HuH-7.5 (cell line): ENCODE data around the gene FNTB.

Experiments used
- DNase-seq: peaks from one replicate; pipeline ENCODE4 v3.0.0; 2011; ENCODE audit warnings: low spot score

The FNTB gene

GRCh38 chr14:64953310-64953654 is 33.4 kb upstream of the FNTB start:
- DNase-seq = no peak

DNA sequence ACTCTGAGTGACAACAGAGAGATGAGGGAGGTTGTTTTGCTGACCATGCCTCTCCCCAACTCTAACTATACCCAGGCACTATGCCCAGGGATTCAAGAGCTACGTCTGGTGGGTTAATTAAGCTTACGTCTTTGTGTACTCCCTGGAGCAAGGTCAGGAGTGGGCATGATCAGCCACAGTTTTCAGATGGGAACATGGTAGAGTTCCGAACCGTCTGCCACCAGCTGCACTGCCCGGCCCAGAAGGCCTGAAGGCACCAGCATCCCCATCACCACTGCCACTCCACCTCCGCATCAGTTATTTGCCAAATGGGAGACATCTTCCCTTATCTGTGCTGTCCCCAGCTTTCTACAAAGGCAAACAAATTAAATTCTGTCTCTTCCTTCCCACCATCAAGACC is 33.0 kb upstream of the FNTB start:
- DNase-seq = no peak

DNA sequence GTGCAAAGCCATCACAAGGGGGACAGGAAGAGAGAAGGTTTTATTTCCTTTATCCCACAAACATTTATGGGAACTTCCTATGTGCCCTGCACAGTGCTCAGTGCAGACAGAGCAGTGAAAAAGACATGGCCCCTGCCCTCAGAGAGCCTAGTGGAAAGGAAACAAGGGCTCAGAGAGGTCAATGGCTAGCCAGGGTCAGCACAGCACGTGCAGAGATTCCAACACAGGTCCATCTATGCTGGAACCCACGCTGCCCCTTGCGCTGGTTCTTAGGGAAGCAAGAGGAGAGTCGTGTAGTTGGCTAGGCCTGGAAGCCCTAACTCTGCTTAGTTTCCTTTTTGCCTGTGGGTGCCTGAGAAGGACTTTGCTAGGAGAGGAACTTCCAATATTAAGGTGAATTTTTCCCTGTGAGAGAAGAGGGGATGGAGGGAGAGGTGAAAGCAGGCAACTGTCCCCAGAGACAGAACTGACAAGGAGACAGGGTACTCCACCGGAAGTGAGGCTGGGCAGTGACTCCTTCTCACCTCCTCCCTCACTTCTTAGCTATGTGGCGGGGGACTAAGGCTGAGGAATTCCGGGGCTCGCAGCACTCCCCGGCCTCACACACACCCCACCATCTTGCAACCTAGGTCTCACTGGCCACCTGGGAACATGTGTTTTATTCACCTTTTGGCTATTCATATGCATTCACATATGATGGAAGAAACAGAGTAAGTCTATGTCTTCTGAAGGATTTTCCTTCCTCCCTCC is 32.0 kb upstream of the FNTB start:
- no peak for DNase-seq

DNA sequence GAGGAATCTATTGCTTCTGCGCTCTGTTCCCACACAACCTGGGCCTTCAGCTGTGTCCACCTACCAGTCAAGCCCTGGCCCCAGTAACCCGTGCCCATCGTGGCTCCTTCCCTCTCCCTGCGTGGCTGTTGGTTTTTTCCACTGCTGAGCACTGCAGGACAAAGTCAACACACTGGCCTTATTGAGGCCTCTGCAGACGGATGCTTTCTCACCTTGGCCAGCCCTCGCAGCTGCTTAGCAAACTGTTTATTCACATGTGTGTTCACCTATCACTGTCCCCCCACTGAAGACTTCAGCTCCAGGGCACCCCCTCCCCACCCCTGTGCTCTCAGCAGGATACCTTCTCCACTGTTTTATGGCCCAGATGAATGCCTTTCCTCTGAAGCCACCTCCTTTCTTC is 31.4 kb upstream of the FNTB start:
- no peak for DNase-seq

DNA sequence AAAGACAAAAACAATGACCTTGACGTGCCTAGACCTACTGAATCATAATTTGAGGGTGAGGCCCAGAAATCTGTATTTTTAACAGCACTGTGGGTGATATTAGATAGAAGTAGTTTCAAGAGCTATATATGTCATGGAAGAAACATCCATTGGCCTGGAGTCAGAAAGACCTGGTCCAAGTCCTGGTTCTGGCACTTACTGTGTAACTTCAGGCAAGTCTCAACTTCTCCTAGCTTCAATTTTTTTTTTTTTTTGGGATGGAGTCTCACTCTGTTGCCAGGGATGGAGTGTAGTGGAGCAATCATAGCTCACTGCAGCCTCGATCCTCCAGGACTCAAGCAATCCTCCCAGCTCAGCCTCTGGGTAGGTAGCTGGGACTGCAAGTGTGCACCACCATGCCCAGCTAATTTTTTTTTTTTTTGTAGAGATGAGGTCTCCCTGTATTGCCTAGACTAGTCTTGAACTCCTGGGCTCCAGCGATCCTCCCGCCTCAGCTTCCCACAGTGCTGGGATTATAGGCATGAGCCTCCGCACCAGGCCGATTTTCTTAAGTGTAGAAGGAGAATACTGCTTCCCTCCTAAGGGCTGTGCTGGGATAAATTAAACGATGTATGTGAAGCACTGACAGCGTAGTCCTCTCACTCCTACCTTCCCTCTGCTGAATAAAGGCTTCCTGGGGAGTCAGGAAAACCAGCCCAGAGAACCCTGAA is 29.8 kb upstream of the FNTB start:
- DNase-seq = no peak

DNA sequence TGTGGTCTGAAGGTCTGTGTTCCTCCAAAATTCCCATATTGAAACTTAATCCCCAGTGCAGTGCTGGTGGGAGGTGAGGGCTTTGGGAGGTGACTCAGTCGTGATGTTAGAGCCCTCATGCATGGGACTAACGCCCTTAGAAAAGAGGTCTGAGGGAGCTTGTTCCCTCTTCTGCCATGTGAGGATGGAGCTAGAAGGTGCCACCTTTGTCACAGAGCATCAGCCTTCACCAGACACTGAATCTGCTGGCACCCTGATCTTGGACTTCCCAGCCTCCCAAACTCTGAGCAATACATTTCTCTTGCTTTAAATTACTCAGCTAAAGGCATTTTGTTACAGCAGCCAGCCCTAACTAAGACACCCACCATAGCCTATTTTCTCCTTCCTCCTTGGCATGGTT is 28.5 kb upstream of the FNTB start:
- DNase-seq = no peak

DNA sequence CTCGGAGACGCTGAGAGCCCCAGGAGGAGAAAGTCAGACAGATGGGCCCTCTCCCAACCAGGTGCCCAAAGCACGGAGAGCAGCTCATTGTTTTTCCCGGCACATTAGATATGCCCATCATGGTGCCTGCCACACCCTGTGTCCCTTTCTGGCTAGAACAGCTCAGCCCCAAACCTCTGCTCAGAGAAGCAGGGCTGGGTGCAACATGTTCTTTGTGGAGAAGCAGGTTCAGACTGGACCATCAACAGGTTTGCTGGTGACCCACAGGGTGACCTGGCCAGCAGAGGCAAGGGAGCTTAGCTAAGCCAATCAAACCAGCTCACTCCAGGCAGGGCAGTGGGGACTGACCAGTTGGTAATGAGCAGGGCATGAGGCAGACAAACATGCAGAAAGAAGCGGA is 28.0 kb upstream of the FNTB start:
- no peak for DNase-seq

DNA sequence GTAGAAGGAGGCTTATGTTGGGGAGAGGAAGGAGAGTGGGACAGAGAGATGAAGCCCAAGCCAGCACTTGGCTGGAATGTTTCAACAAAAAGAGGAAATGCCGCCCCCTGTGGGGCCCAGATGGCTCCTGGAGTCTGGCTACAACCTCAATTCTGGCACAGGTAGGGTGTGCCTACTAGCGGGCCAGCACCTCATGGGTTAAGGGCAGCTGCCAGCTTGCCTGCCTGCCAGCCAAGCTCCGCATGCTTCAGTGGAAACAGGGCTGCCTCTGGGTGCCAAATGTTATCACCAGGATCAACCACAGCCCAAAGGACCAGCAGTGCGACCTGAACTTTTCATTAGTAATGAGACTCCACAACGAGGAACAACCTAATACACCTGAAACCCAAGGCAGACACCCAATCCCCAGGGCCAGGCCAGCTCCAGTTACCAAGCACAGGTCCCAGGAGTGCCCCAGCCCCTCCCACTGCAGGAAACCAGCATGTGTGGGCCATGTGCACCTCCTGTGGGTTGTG is 25.9 kb upstream of the FNTB start:
- peak; percentile 30 for DNase-seq

- DNase-seq = no peak
Observed at GRCh38 chr14:64963611-64964010, 23.1 kb upstream of the FNTB start.

DNA sequence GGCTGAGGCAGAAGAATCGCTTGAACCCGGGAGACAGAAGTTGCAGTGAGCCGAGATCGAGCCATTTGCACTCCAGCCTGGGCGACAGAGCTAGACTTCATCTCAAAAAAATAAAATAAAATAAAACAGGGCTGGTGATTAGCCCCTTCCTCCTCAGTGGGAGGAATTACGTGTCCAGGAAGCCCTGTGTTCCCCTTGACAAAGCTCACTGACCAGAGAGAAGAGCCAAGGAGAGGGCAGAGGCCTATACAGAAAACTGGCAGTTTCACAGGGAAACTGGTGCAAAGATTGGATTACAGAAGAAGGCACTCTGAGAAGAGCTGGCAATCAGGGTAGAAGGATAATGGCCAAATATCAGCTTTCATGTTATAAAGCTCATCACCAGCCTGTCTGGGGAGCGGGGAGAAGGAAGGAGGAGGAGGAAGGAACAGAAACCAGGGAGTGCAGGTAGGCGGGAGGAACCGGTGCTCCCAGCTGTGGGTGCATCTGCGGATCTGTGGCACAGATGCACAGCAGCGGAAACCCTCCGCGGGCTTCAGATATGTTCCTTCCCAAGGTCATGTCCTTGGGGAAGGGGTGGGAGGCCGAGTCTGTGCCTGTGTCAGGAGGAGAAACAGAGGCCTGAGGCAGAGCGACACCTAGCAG is 21.2 kb upstream of the FNTB start:
- DNase-seq = no peak

DNA sequence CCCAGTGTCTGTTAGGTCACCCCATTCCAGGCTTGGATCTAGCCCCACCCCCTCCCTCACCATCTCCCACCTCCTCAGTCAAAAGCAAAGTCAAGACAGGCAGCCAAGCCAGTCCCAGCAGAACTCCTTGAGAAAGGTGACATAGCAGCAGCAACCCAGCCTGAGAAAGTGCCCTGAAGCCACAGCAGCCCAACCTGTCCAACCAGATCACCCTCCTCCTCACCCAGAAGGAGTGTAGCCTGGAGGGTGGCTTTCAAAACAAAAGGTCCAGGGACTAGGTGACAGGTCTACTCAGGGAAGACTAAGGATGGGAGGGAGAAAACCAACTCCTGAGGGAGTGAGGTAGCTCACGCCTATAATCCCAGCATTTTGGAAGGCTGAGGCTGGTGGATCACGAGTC is 19.7 kb upstream of the FNTB start:
- peak; percentile 33 for DNase-seq

- DNase-seq = no peak
Observed at GRCh38 chr14:64968167-64968566, 18.5 kb upstream of the FNTB start.

DNA sequence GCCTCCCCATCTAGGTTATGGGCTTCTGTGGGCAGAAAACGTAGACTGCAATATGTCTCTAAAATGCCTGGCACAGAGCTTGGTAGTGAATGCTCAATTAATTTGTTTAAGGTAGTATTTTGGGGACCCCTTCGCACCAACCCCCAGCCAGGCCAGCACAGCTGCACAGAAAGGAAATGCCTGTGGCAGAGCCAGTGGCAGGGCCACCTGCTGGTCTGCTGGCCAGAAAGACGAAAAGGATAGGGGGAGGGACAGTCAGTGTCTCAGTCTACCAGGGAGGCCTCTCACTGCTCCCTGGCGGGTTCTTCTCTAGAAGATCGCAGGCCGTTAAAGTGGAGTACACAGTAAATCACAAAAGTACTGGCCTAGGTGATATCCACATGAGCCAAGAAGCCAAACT is 18.0 kb upstream of the FNTB start:
- no peak for DNase-seq

- DNase-seq = no peak
Observed at GRCh38 chr14:64970041-64970440, 16.7 kb upstream of the FNTB start.

GRCh38 chr14:64970776-64971477 is 15.8 kb upstream of the FNTB start:
- no peak for DNase-seq

DNA sequence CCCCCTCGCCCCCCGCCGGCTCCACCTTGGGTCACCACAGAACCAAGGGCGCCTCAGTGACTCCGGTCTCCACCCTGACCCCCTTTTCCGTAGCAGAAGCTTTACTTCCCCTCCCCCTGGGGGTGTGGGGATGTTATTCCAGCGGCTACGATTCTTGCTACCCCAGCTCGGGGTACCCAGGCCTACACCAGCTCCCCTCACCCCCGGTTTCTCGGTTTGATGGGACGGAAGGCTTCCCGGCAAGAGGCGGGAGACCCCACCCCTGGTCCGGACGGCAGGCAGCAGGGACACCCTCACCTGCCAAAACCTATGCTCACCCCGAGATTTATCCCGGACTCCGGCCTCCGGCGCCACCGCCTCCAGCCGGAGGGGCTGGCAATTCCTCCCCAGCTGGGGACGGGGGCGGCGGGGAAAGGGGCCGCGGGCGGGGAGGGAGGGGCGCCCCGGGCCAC is 15.2 kb upstream of the FNTB start:
- peak; percentile 42 for DNase-seq

- peak; percentile 39 for DNase-seq
Observed at GRCh38 chr14:64971943-64972791, 14.5 kb upstream of the FNTB start, which contains the start of gene RAB15. RAB15 (minus strand) TSS chr14:64972336; CDS start chr14:64972076, 260 bp downstream.

- no peak for DNase-seq
Observed at GRCh38 chr14:64973026-64973442, 13.7 kb upstream of the FNTB start.

- no peak for DNase-seq
Observed at GRCh38 chr14:64973826-64974225, 12.9 kb upstream of the FNTB start.

DNA sequence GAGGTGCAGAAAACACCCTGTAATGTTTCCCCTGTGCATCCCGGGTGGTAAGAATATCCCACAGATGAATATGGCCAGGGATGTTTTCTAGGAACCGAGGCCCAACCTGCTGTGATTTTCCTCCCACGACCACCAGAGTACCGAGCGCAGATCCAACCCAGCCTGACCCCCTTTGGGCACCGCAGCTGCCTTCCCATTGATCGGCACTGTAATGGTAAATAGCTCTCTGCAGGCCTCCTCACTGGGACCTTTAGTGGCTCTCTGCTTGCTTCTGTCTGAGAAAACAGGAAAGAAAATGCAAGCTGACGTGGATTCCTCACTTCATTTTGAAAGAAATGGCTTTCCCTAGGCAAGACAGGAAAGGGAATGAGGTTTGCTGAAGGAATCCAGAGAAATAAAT is 12.1 kb upstream of the FNTB start:
- DNase-seq = no peak

- DNase-seq = no peak
Observed at GRCh38 chr14:64979336-64980074, 7.2 kb upstream of the FNTB start.
